Endothelial cell of umbilical vein (primary cell): ENCODE data around the gene SCGB1A1.

Source experiments
- EZH2 ChIP-seq: IDR thresholded peaks from 2 replicates; pipeline ENCODE4 v1.6.1; 2012; ENCODE audit warnings: borderline replicate concordance, low read depth, mild to moderate bottlenecking, moderate library complexity, low read length, inconsistent platforms; ENCODE audit not compliant: severe bottlenecking
- FOS ChIP-seq: IDR thresholded peaks from 2 replicates; pipeline ENCODE4 v1.6.1; 2011; ENCODE audit warnings: mild to moderate bottlenecking, low read length, moderate library complexity, borderline replicate concordance; ENCODE audit not compliant: insufficient read depth
- GATA2 ChIP-seq: IDR thresholded peaks from 2 replicates; pipeline ENCODE4 v1.7.0; 2011; ENCODE audit warnings: low read depth, mild to moderate bottlenecking, moderate library complexity, mixed read lengths, low read length; ENCODE audit not compliant: insufficient read length, insufficient read depth
- MAX ChIP-seq: IDR thresholded peaks from 2 replicates; pipeline ENCODE4 v1.6.1; 2011; ENCODE audit not compliant: insufficient read depth, insufficient read length
- MYC ChIP-seq: IDR thresholded peaks from one replicate; pipeline ENCODE4 v1.6.1; 2011; ENCODE audit warnings: mild to moderate bottlenecking, low read depth, low read length
- POLR2A ChIP-seq: IDR thresholded peaks from 2 replicates; pipeline ENCODE4 v1.6.1; 2012; ENCODE audit warnings: low read depth, mild to moderate bottlenecking, control low read depth, low read length
- POLR2AphosphoS5 ChIP-seq: IDR thresholded peaks from 2 replicates; pipeline ENCODE4 v1.6.1; 2012; ENCODE audit warnings: low read depth, mild to moderate bottlenecking, control low read depth, low read length, moderate library complexity; ENCODE audit not compliant: insufficient read depth
- TF ChIP-seq, protein P1 (sequence below), 2 donors: IDR thresholded peaks; 1 replicate in 1 of 2; 2 replicates in 1 of 2; pipeline ENCODE4 v1.5.1; 2011; ENCODE audit warnings: low read length in 2 of 2, mild to moderate bottlenecking in 2 of 2, moderate library complexity in 2 of 2, control low read depth in 1 of 2, inconsistent platforms in 1 of 2, low read depth in 1 of 2; ENCODE audit not compliant: insufficient read depth in 1 of 2; ENCODE audit errors: extremely low read depth in 1 of 2

DNA sequence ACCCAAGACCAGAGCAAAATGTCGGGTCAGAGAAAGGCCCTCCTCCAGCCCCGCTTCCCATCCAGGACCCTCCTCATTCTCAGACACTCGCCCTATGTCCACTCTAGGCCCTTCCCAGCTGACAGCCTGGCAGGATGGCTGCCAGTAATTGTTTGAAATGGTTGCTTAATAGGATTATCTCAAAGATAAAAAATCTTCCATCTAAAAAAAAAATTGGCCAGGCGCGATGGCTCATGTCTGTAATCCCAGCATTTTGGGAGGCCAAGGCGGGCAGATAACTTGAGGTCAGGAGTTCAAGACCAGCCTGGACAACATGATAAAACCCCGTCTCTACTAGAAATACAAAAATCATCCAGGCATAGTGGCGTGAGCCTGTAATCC is 32.4 kb downstream of the SCGB1A1 start:
- TF ChIP-seq, protein P1, sequence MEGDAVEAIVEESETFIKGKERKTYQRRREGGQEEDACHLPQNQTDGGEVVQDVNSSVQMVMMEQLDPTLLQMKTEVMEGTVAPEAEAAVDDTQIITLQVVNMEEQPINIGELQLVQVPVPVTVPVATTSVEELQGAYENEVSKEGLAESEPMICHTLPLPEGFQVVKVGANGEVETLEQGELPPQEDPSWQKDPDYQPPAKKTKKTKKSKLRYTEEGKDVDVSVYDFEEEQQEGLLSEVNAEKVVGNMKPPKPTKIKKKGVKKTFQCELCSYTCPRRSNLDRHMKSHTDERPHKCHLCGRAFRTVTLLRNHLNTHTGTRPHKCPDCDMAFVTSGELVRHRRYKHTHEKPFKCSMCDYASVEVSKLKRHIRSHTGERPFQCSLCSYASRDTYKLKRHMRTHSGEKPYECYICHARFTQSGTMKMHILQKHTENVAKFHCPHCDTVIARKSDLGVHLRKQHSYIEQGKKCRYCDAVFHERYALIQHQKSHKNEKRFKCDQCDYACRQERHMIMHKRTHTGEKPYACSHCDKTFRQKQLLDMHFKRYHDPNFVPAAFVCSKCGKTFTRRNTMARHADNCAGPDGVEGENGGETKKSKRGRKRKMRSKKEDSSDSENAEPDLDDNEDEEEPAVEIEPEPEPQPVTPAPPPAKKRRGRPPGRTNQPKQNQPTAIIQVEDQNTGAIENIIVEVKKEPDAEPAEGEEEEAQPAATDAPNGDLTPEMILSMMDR (IDR thresholded peaks at IDR 0.05; ENCODE audit: extremely low read depth in 1 of 2, insufficient read depth in 1 of 2, low read depth in 1 of 2, low read length in 2 of 2): no peak
- TF ChIP-seq POLR2A (no peak), EZH2 (no peak), MAX (no peak), POLR2AphosphoS5 (no peak), FOS (no peak), MYC (no peak), GATA2 (no peak)
